Activated naive CD4-positive, alpha-beta T cell treated with anti-CD3 and anti-CD28 coated beads, Interleukin-2, amount 50 U/mL, for 24 hours (primary cell): Measurements from ENCODE around the gene ZNF664.

Experiments
- H3K27ac Mint-ChIP-seq: one replicate; pipeline ENCODE4 v1.8.0; 2021; ENCODE audit warnings: mild to moderate bottlenecking, mixed read lengths
- H3K27me3 Mint-ChIP-seq: one replicate; pipeline ENCODE4 v1.8.0; 2021; ENCODE audit warnings: mixed read lengths
- H3K36me3 Mint-ChIP-seq: one replicate; pipeline ENCODE4 v1.8.0; 2021; ENCODE audit warnings: mixed read lengths
- H3K4me1 Mint-ChIP-seq: one replicate; pipeline ENCODE4 v1.8.0; 2021; ENCODE audit warnings: mixed read lengths
- H3K4me3 Mint-ChIP-seq: one replicate; pipeline ENCODE4 v1.8.0; 2021; ENCODE audit warnings: mild to moderate bottlenecking, mixed read lengths
- H3K9me3 Mint-ChIP-seq: one replicate; pipeline ENCODE4 v1.8.0; 2021; ENCODE audit warnings: mixed read lengths

Gene ZNF664

GRCh38 chr12:124036657-124037109 is 63.7 kb downstream of the ZNF664 start:
- Mint-ChIP-seq H3K9me3 (no peaks in the 10 kb centered on the region), H3K36me3 (no peaks in the 10 kb centered on the region), H3K27ac (no peak overlapping the region), H3K27me3 (peaks cover 1% of the 10 kb centered on the region), H3K4me3 (no peak overlapping the region), H3K4me1 (no peaks in the 10 kb centered on the region)

DNA sequence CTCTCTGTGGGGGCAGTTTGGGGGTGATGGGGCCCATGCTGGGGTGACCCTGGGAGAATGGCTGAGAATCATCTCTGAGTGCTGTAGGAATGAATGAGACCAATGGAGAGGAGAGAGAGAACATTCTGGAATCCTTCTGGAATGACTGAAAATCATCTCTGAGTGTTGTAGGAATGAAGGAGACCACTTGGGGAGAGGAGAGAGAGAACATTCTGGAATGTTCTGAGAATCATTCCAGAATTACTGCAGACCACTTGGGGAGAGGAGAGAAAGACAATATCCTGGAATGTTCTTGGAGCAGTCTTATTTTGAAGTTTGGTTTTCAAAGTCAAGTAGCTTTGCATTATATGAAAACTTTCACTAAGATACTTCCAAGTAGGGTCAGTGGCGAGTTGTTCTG is 64.3 kb downstream of the ZNF664 start:
- H3K9me3 Mint-ChIP-seq = no peaks in the 10 kb centered on the region
- no peak overlapping the region for H3K4me3 Mint-ChIP-seq
- H3K27ac Mint-ChIP-seq = no peak overlapping the region
- peaks cover 1% of the 10 kb centered on the region for H3K27me3 Mint-ChIP-seq
- H3K36me3 Mint-ChIP-seq = no peaks in the 10 kb centered on the region
- H3K4me1 Mint-ChIP-seq = no peaks in the 10 kb centered on the region

DNA sequence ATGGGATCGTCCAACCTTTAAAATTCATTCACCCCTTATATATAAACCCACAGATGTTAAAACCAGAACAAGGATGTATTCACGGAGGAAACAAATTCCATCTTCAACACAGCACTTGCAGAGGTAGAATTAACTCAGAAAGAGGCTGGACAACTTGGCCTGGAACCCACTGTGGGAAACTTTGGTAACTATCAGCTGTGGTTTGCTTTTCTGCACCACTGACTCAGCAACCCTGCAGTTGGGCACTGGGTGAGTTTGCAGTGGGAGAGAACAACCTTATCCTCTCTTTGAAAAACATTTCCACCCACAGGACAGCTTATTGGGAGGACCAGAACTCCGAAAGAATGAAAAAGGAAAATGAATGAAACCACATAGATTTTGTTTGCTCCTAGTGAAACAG is 66.3 kb downstream of the ZNF664 start:
- Mint-ChIP-seq H3K27me3 (peaks cover 1% of the 10 kb centered on the region), H3K9me3 (no peaks in the 10 kb centered on the region), H3K27ac (no peak overlapping the region), H3K36me3 (no peaks in the 10 kb centered on the region), H3K4me3 (no peak overlapping the region), H3K4me1 (no peaks in the 10 kb centered on the region)

DNA sequence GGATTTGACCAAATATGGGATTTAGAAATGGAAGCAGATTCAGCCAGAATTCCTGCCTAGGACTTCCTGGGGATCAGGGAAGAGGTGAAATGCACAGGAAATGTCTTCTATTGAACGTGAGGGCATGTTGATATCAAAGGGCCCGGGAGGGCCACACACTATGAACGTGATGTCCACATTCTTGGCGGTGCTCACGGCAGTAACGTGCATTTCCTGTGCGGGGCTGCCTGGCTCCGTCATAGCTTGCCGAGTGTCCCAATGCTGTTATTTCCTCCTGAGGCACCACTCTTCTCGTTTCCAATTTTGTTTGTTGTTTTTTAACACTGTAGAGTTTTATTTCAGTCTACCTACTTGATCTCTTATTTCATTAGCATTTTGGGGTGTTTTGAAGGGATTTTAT is 67.3 kb downstream of the ZNF664 start:
- H3K36me3 Mint-ChIP-seq = no peaks in the 10 kb centered on the region
- H3K4me1 Mint-ChIP-seq = no peaks in the 10 kb centered on the region
- peaks cover 1% of the 10 kb centered on the region for H3K27me3 Mint-ChIP-seq
- H3K4me3 Mint-ChIP-seq = no peak overlapping the region
- no peaks in the 10 kb centered on the region for H3K9me3 Mint-ChIP-seq
- no peak overlapping the region for H3K27ac Mint-ChIP-seq

DNA sequence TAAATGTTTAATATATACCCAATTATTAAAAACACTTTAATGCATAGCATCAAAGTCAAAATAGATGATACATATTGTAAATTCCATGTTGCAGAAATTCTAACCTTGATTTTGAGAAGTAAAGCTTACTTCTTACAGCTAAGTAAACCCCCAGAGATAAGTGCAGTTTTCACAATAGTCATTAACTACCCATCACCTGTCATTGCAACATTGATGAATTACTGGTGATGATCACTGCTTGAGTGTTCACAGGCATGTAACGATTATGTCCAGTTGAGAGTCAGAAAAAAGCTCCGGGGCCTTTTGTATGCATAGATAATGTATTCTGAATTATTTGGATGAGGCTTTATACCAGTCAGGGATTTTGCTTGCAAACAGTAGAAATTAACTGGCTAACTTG is 67.7 kb downstream of the ZNF664 start:
- H3K36me3 Mint-ChIP-seq = no peaks in the 10 kb centered on the region
- H3K27ac Mint-ChIP-seq = no peak overlapping the region
- H3K27me3 Mint-ChIP-seq = peaks cover 1% of the 10 kb centered on the region
- no peaks in the 10 kb centered on the region for H3K4me1 Mint-ChIP-seq
- H3K9me3 Mint-ChIP-seq = no peaks in the 10 kb centered on the region
- H3K4me3 Mint-ChIP-seq = no peak overlapping the region

DNA sequence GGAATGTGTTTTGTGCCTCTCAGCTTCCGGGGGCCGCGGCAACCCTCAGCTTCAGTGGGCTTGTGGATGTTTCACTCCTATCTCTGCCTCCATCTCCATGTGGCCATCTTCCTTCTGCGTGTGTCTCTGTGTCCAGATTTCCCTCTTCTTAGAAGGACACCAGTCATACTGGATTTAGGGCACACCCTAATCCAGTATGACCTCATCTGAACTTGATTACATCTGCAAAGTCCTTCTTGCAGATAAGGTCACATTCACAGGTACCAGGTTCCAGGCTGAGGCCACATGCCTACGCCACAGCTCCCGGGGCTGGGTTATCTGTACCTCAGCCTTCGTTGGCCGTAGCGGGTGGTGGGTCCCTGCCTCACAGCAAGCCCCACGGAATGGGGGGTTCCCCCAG is 68.9 kb downstream of the ZNF664 start:
- Mint-ChIP-seq H3K36me3 (peaks cover 4% of the 10 kb centered on the region), H3K4me1 (no peaks in the 10 kb centered on the region), H3K27ac (no peak overlapping the region), H3K4me3 (no peak overlapping the region), H3K27me3 (peaks cover 1% of the 10 kb centered on the region), H3K9me3 (peaks cover 6% of the 10 kb centered on the region)

- Mint-ChIP-seq H3K27ac (no peak overlapping the region), H3K27me3 (no peaks in the 10 kb centered on the region), H3K4me3 (no peak overlapping the region), H3K36me3 (peaks cover 4% of the 10 kb centered on the region), H3K4me1 (no peaks in the 10 kb centered on the region), H3K9me3 (peaks cover 6% of the 10 kb centered on the region)
These were observed 71.0 kb downstream of the ZNF664 start for GRCh38 chr12:124044021-124044420.

DNA sequence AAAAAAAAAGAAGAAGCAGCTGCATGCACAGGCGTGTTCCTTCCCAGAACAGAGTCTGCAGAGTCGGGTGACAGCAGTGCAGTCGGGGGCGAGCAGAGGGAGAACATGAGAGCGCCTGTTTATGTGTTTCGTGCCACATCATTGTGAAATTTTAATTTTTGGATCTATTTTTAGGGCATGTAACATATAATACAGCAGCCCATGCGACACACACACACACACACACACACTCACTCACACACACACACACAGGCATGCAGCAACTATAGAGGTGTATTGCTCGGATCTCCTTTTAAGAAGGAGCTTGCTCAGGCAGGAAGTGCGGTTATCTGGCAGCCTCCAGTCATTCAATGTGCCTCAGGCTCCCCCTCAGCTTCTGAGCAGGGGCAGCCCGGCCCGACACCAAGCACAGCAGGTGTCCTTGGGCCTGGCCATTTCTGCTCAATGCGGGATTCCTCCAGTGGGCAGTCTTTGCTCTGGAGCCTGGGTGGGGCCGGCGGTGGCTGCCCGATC is 71.8 kb downstream of the ZNF664 start:
- no peaks in the 10 kb centered on the region for H3K27me3 Mint-ChIP-seq
- H3K4me1 Mint-ChIP-seq = no peaks in the 10 kb centered on the region
- H3K36me3 Mint-ChIP-seq = peaks cover 8% of the 10 kb centered on the region
- peaks cover 6% of the 10 kb centered on the region for H3K9me3 Mint-ChIP-seq
- no peak overlapping the region for H3K4me3 Mint-ChIP-seq
- H3K27ac Mint-ChIP-seq = no peak overlapping the region

- no peak overlapping the region for H3K27ac Mint-ChIP-seq
- no peaks in the 10 kb centered on the region for H3K27me3 Mint-ChIP-seq
- H3K4me1 Mint-ChIP-seq = no peaks in the 10 kb centered on the region
- peaks cover 9% of the 10 kb centered on the region for H3K36me3 Mint-ChIP-seq
- H3K9me3 Mint-ChIP-seq = peaks cover 6% of the 10 kb centered on the region
- no peak overlapping the region for H3K4me3 Mint-ChIP-seq
These were observed 72.8 kb downstream of the ZNF664 start for GRCh38 chr12:124045671-124046455.

- H3K9me3 Mint-ChIP-seq = peaks cover 6% of the 10 kb centered on the region
- H3K27me3 Mint-ChIP-seq = no peaks in the 10 kb centered on the region
- H3K4me1 Mint-ChIP-seq = no peaks in the 10 kb centered on the region
- H3K4me3 Mint-ChIP-seq = no peak overlapping the region
- H3K27ac Mint-ChIP-seq = no peak overlapping the region
- peaks cover 9% of the 10 kb centered on the region for H3K36me3 Mint-ChIP-seq
These were observed 73.4 kb downstream of the ZNF664 start for GRCh38 chr12:124046456-124046740.

- Mint-ChIP-seq H3K27ac (no peak overlapping the region), H3K9me3 (peaks cover 6% of the 10 kb centered on the region), H3K36me3 (peaks cover 9% of the 10 kb centered on the region), H3K27me3 (no peaks in the 10 kb centered on the region), H3K4me3 (no peak overlapping the region), H3K4me1 (no peaks in the 10 kb centered on the region)
These were observed 74.1 kb downstream of the ZNF664 start for GRCh38 chr12:124047045-124047566.

- H3K36me3 Mint-ChIP-seq = peaks cover 9% of the 10 kb centered on the region
- no peak overlapping the region for H3K27ac Mint-ChIP-seq
- H3K27me3 Mint-ChIP-seq = no peaks in the 10 kb centered on the region
- H3K4me3 Mint-ChIP-seq = no peak overlapping the region
- H3K9me3 Mint-ChIP-seq = peaks cover 6% of the 10 kb centered on the region
- H3K4me1 Mint-ChIP-seq = no peaks in the 10 kb centered on the region
These were observed 76.6 kb downstream of the ZNF664 start for GRCh38 chr12:124049451-124050094.

DNA sequence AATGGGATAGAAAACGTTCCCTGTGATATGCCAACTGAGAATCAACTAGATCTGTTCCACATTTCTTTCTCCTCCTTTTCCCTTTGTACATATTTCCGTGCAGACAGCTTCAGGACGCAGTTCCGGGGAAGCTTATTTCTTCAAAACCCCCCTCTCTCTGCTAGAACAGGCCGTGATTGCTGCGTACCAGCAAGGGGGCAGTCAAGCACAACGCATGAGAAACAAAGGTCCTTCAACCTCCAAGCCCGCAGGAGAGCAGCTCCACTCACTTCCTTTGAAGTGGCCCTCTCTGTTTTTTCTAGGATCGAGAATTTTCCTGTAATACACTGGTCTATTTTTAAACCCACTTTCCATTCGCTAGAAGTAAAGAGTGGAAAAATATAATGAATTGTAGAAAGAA is 80.8 kb downstream of the ZNF664 start:
- Mint-ChIP-seq H3K36me3 (peaks cover 5% of the 10 kb centered on the region), H3K4me3 (no peak overlapping the region), H3K9me3 (no peaks in the 10 kb centered on the region), H3K27me3 (no peaks in the 10 kb centered on the region), H3K27ac (no peak overlapping the region), H3K4me1 (no peaks in the 10 kb centered on the region)

GRCh38 chr12:124055066-124055465 is 82.1 kb downstream of the ZNF664 start:
- no peak overlapping the region for H3K27ac Mint-ChIP-seq
- no peaks in the 10 kb centered on the region for H3K4me1 Mint-ChIP-seq
- H3K36me3 Mint-ChIP-seq = peaks cover 2% of the 10 kb centered on the region
- H3K27me3 Mint-ChIP-seq = peaks cover 3% of the 10 kb centered on the region
- H3K9me3 Mint-ChIP-seq = no peaks in the 10 kb centered on the region
- no peak overlapping the region for H3K4me3 Mint-ChIP-seq

DNA sequence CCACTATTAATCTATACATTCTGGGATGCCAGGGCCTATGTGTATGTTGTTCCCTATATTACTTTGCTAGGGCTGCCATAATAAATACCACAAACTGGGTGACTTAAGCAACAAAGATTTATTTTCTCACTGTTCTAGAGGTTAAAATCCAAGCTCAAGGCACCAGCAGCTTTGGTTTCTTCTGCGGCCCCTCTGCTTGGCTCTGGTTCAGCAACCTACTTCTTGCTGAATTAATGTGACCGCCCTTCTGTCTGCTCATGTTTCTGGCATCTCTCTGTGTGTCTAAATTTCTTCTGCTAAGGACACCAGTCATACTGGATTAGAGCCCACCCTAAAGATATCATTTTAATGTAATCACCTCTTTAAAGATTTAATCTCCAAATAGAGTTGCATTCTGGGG is 84.7 kb downstream of the ZNF664 start:
- Mint-ChIP-seq H3K9me3 (no peaks in the 10 kb centered on the region), H3K4me3 (no peak overlapping the region), H3K4me1 (no peaks in the 10 kb centered on the region), H3K27me3 (peaks cover 6% of the 10 kb centered on the region), H3K27ac (no peak overlapping the region), H3K36me3 (peaks cover 2% of the 10 kb centered on the region)

- H3K4me3 Mint-ChIP-seq = no peak overlapping the region
- H3K27ac Mint-ChIP-seq = no peak overlapping the region
- H3K27me3 Mint-ChIP-seq = peaks cover 6% of the 10 kb centered on the region
- no peaks in the 10 kb centered on the region for H3K4me1 Mint-ChIP-seq
- H3K9me3 Mint-ChIP-seq = no peaks in the 10 kb centered on the region
- H3K36me3 Mint-ChIP-seq = peaks cover 2% of the 10 kb centered on the region
These were observed 86.7 kb downstream of the ZNF664 start for GRCh38 chr12:124059752-124060151.
